Lung (tissue), 12 donors: ENCODE results near the gene ATG2A. TPM values are rescaled to one million over a fixed set of nuclear protein-coding genes. Genes with fewer than 3 reads are reported as not detected.

Experiments
- ATAC-seq: fragments of 200-7000 bp; cut with Tn5 transposase; one replicate; pipeline ENCODE4 v1.9.1; 2020; ENCODE audit warnings: moderate number of reproducible peaks; ENCODE audit not compliant: insufficient read depth, low FRiP score
- DNase-seq, 3 donors: peaks; one replicate each; pipeline ENCODE4 v3.0.0-alpha.2; 2013 to 2017
- H3K27ac ChIP-seq, 2 donors: one replicate each; pipeline ENCODE4 v1.5.1; 2013; ENCODE audit warnings: mild to moderate bottlenecking in 2 of 2, moderate library complexity in 2 of 2, control low read depth in 1 of 2, inconsistent platforms in 1 of 2, low read depth in 1 of 2, low read length in 1 of 2
- H3K27me3 ChIP-seq, 3 donors: one replicate each; pipeline ENCODE4 v1.5.1; 2013; ENCODE audit warnings: low read length in 2 of 3; ENCODE audit not compliant: control insufficient read depth in 3 of 3, insufficient read depth in 3 of 3
- H3K36me3 ChIP-seq, 4 donors: one replicate each; pipeline ENCODE4 v1.5.1; 2013; ENCODE audit warnings: low read length in 4 of 4, mild to moderate bottlenecking in 1 of 4, moderate library complexity in 1 of 4; ENCODE audit not compliant: control insufficient read depth in 4 of 4, insufficient read depth in 4 of 4
- H3K4me1 ChIP-seq, 5 donors: one replicate each; pipeline ENCODE4 v1.5.1; 2013; ENCODE audit warnings: low read length in 5 of 5, mild to moderate bottlenecking in 2 of 5, moderate library complexity in 1 of 5; ENCODE audit not compliant: control insufficient read depth in 5 of 5, insufficient read depth in 5 of 5
- H3K4me3 ChIP-seq: one replicate; pipeline ENCODE4 v1.5.1; 2013; ENCODE audit warnings: mild to moderate bottlenecking, control low read depth, moderate library complexity
- H3K9ac ChIP-seq, 2 donors: one replicate each; pipeline ENCODE4 v1.5.1; 2013; ENCODE audit warnings: low read length in 2 of 2, control low read depth in 1 of 2; ENCODE audit not compliant: insufficient read depth in 1 of 2
- H3K9me3 ChIP-seq, 4 donors: one replicate each; pipeline ENCODE4 v1.5.1; 2013; ENCODE audit warnings: low read length in 3 of 4, mild to moderate bottlenecking in 1 of 4, moderate library complexity in 1 of 4; ENCODE audit not compliant: control insufficient read depth in 4 of 4, insufficient read depth in 3 of 4
- CTCF ChIP-seq: IDR thresholded peaks from 2 replicates; pipeline ENCODE4 v1.5.1; 2012; ENCODE audit warnings: mild to moderate bottlenecking; ENCODE audit errors: control extremely low read depth, extremely low read depth
- WGBS, 2 donors: extraction: QIAGEN DNeasy Blood & Tissue Kit; methylation state at CpG; one replicate each; pipeline ENCODE4 v1.1.7; 2013; 5-methylcytosine and 5-hydroxymethylcytosine counted together
- polyA plus RNA-seq, 2 donors: library from polyadenylated mRNA; stranded (reverse); fragments of 200-250 nt; gene quantifications; one replicate each; pipeline ENCODE4 v1.2.1, GENCODE V29; 2013
- total RNA-seq, 2 donors: library from RNA; depleted of rRNA in 1 of 2; stranded (reverse); fragments of >200 nt in 1 of 2; gene quantifications; one replicate each; pipeline ENCODE4 v1.2.1, GENCODE V29; 2014 to 2021
- donor health status: control.
- donor health status: control.
- donor health status: Bipolar disorder and iron deficiency.
- donor health status: healthy.
- donor health status: DM: yes; HTN: yes; CAD: no.

ATG2A gene
- total and polyA plus RNA-seq, 4 donors: 17.4 to 32.5 (median 21.0) TPM

- WGBS, 2 donors: 66 to 78% methylated on average over 14 of the region's 14 CpGs
- DNase-seq (no peak), ATAC-seq (no peak)
- Histone ChIP-seq H3K9ac (no peak overlapping the region), H3K4me3 (no peak overlapping the region), H3K4me1 (peaks cover 2 to 32% (median 10%) of the 10 kb centered on the region in 5 donors), H3K27me3 (no peaks in the 10 kb centered on the region), H3K36me3 (peaks cover 0 to 14% (median 0%) of the 10 kb centered on the region in 4 donors), H3K27ac (peak overlapping the region in 1 of 2 donors; percentile 70), H3K9me3 (no peaks in the 10 kb centered on the region)
- TF ChIP-seq CTCF: no peak
These were observed 36.6 kb downstream of the ATG2A start for GRCh38 chr11:64880240-64881001.

GRCh38 chr11:64879244-64879900 is 37.6 kb downstream of the ATG2A start:
- DNase-seq (no peak), ATAC-seq (no peak)
- H3K4me1 ChIP-seq: peaks cover 2 to 35% (median 12%) of the 10 kb centered on the region in 5 donors

GRCh38 chr11:64878494-64879243 is 38.3 kb downstream of the ATG2A start, which contains the start of gene EHD1:
TSS of gene EHD1 (minus strand) at chr11:64878621. CDS start at chr11:64878464, 157 bp downstream.
- DNase-seq: peak; percentile 99
- peak; percentile 93 for ATAC-seq
- no peaks in the 10 kb centered on the region for H3K27me3 ChIP-seq
- H3K36me3 ChIP-seq: peaks cover 0 to 17% (median 5%) of the 10 kb centered on the region in 4 donors
- H3K9ac ChIP-seq: peak within 1 kb of the TSS; percentile 30 to 85
- TF ChIP-seq CTCF: peak; percentile 47
- no peaks in the 10 kb centered on the region for H3K9me3 ChIP-seq
- 0% methylated on average over 59 to 75 of the region's 75 CpGs for WGBS, 2 donors
- H3K4me3 ChIP-seq: peak within 1 kb of the TSS; percentile 93
- peak within 1 kb of the TSS; percentile 87 to 94 for H3K27ac ChIP-seq
- peaks cover 2 to 35% (median 12%) of the 10 kb centered on the region in 5 donors for H3K4me1 ChIP-seq

More at GRCh38 chr11:64879244-64879900, 37.6 kb downstream of the ATG2A start:
- Histone ChIP-seq H3K9me3 (no peaks in the 10 kb centered on the region), H3K27me3 (no peaks in the 10 kb centered on the region), H3K4me3 (peak overlapping the region; percentile 59), H3K36me3 (peaks cover 0 to 14% (median 2%) of the 10 kb centered on the region in 4 donors), H3K9ac (peak overlapping the region in 1 of 2 donors; percentile 85), H3K27ac (peak overlapping the region; percentile 87 to 94)
- WGBS, 2 donors: 13 to 15% methylated on average over 16 of the region's 16 CpGs
- no peak for TF ChIP-seq CTCF
